ENCODE measurements around the gene COPG2.

- TF ChIP-seq CTCF (IDR thresholded peaks at IDR 0.05) = no peak
- TF ChIP-seq POLR2AphosphoS5 (IDR thresholded peaks at IDR 0.05) = no peak
- TF ChIP-seq POLR2A (IDR thresholded peaks at IDR 0.05) = no peak
These were observed 207.3 kb downstream of the COPG2 start for GRCh38 chr7:130461272-130461671.

Measured in gastroesophageal sphincter (tissue), 3 donors.